RWPE2 (cell line): ENCODE results near the gene SRGAP1.
A peak's percentile ranks its signal among the peaks of the same experiment; 100 is the strongest.

Source experiments
- ATAC-seq: fragments of 200-7000 bp; cut with Tn5 transposase; 3 replicates; pipeline ENCODE4 v1.9.1; 2021; ENCODE audit warnings: low read depth
- DNase-seq: peaks from one replicate; pipeline ENCODE4 v3.0.0-alpha.2; 2020; ENCODE audit warnings: low spot score
- H3K27ac ChIP-seq: fragments of 450-650 bp; 2 replicates; pipeline ENCODE4 v1.5.1; 2017; ENCODE audit warnings: mild to moderate bottlenecking; ENCODE audit not compliant: poor library complexity, severe bottlenecking
- H3K27me3 ChIP-seq: fragments of 250-450 bp; sonication (Bioruptor Pico); 2 replicates; pipeline ENCODE4 v1.5.1; 2021; ENCODE audit warnings: mild to moderate bottlenecking, moderate library complexity; ENCODE audit not compliant: insufficient read depth, poor library complexity, severe bottlenecking
- H3K36me3 ChIP-seq: fragments of 250-450 bp; sonication (Bioruptor Pico); 2 replicates; pipeline ENCODE4 v1.5.1; 2020; ENCODE audit warnings: low read depth, mild to moderate bottlenecking, moderate library complexity
- H3K4me1 ChIP-seq: fragments of 250-450 bp; sonication (Bioruptor Pico); 2 replicates; pipeline ENCODE4 v1.5.1; 2021; ENCODE audit warnings: mild to moderate bottlenecking, moderate library complexity; ENCODE audit not compliant: insufficient read depth, poor library complexity, severe bottlenecking
- H3K4me3 ChIP-seq: fragments of 250-450 bp; sonication (Bioruptor Pico); 2 replicates; pipeline ENCODE4 v1.5.1; 2021; ENCODE audit warnings: mild to moderate bottlenecking, moderate library complexity; ENCODE audit not compliant: severe bottlenecking
- H3K9me3 ChIP-seq: fragments of 250-450 bp; sonication (Bioruptor Pico); 2 replicates; pipeline ENCODE4 v1.5.1; 2021; ENCODE audit warnings: mild to moderate bottlenecking, moderate library complexity; ENCODE audit not compliant: severe bottlenecking
- CTCF ChIP-seq: fragments of 450-650 bp; IDR thresholded peaks from one replicate; pipeline ENCODE4 v1.5.1; 2017; ENCODE audit warnings: mild to moderate bottlenecking, moderate library complexity; ENCODE audit not compliant: poor library complexity, severe bottlenecking

SRGAP1 gene

GRCh38 chr12:64039281-64039871 lies 194.9 kb downstream of the SRGAP1 start:
- TF ChIP-seq CTCF, result no peak
- H3K27me3 ChIP-seq, result no peaks in the 10 kb centered on the region
- peak; percentile 66; the same call in 2 of the 3 replicates for ATAC-seq
- DNase-seq, result no peak
- H3K4me1 ChIP-seq, result peaks cover 19% of the 10 kb centered on the region
- peak overlapping the region; percentile 27 for H3K27ac ChIP-seq
- H3K9me3 ChIP-seq, result no peaks in the 10 kb centered on the region
- no peak overlapping the region for H3K4me3 ChIP-seq
- H3K36me3 ChIP-seq, result peaks cover 39% of the 10 kb centered on the region

- Histone ChIP-seq H3K36me3 (peaks cover 43% of the 10 kb centered on the region), H3K27ac (no peak overlapping the region), H3K4me3 (no peak overlapping the region), H3K9me3 (no peaks in the 10 kb centered on the region), H3K27me3 (no peaks in the 10 kb centered on the region), H3K4me1 (peaks cover 15% of the 10 kb centered on the region)
- ATAC-seq (no peak), DNase-seq (no peak)
- no peak for TF ChIP-seq CTCF
These were observed 198.4 kb downstream of the SRGAP1 start for GRCh38 chr12:64042911-64043310.

GRCh38 chr12:64044191-64044590 lies 199.7 kb downstream of the SRGAP1 start:
- no peak for DNase-seq
- Histone ChIP-seq H3K27ac (no peak overlapping the region), H3K36me3 (peaks cover 49% of the 10 kb centered on the region), H3K4me3 (no peak overlapping the region), H3K4me1 (peaks cover 6% of the 10 kb centered on the region), H3K9me3 (no peaks in the 10 kb centered on the region), H3K27me3 (no peaks in the 10 kb centered on the region)
- TF ChIP-seq CTCF, result no peak
- ATAC-seq, result no peak

GRCh38 chr12:64051057-64051456 lies 206.6 kb downstream of the SRGAP1 start:
- Histone ChIP-seq H3K9me3 (no peaks in the 10 kb centered on the region), H3K4me1 (no peaks in the 10 kb centered on the region), H3K36me3 (peaks cover 44% of the 10 kb centered on the region), H3K27me3 (no peaks in the 10 kb centered on the region), H3K4me3 (no peak overlapping the region), H3K27ac (no peak overlapping the region)
- DNase-seq (no peak), ATAC-seq (no peak)
- TF ChIP-seq CTCF, result no peak

- Histone ChIP-seq H3K27me3 (no peaks in the 10 kb centered on the region), H3K9me3 (no peaks in the 10 kb centered on the region), H3K36me3 (peaks cover 37% of the 10 kb centered on the region), H3K4me1 (no peaks in the 10 kb centered on the region), H3K27ac (no peak overlapping the region), H3K4me3 (no peak overlapping the region)
- no peak for DNase-seq
- ATAC-seq, result no peak
- no peak for TF ChIP-seq CTCF
These were observed 208.6 kb downstream of the SRGAP1 start for GRCh38 chr12:64053117-64053516.
